ENCODE measurements around the gene SNX10.
"Not testable (repeated sequence)": the region's sequence is repeated elsewhere in the genome, so short reads cannot be mapped to it uniquely, and the experiment has no call there.

The SNX10 gene, protein sequence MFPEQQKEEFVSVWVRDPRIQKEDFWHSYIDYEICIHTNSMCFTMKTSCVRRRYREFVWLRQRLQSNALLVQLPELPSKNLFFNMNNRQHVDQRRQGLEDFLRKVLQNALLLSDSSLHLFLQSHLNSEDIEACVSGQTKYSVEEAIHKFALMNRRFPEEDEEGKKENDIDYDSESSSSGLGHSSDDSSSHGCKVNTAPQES

DNA sequence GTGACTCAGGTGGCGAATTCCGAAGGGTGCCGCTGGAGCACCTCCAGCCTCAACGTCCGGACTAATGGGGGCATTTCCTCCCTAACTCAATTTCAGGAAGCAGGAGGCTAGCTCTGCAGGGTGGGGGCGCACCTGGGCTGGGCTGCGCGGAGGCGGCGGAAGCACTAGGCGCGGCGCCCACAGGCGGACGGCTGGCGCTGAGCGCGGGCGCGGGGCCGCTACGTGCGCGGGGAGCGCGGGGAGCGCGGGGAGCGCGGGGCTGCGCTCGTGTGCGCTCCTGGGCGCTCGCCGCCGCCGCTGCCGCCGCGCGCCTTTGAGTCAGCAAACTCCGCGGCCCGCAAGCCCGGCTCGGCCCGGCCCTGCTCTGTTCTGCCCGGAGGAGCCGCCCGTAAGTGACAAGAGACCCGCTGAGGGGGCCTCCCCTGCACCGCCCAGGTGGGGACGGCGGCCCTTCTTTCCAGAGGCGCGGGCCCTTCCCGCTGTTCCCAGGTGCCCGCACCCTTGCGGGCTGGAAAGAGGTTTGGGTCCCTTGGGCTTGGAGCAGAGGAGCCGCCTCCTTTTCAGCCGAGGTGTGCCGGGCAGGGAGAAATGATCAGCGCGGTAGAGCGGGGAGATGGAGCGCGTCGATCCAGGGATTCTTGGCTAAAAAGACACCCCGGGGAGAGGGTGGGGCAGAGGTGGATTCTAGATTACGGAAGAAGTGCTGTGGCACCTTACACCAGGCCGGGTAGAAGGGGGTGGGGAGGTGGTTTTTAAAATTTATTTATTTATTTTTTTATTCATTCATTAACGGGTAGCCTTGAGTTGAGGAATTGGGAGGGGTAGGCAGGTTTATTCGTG, at the start of gene SNX10:
Gene SNX10, plus strand, starts transcription at position 164 of the 840 bp plus-strand sequence. CDS start 54,581 bp downstream, outside the sequence.
- peak; percentile 71 for DNase-seq (ENCODE audit: low read depth, low spot score)

DNA sequence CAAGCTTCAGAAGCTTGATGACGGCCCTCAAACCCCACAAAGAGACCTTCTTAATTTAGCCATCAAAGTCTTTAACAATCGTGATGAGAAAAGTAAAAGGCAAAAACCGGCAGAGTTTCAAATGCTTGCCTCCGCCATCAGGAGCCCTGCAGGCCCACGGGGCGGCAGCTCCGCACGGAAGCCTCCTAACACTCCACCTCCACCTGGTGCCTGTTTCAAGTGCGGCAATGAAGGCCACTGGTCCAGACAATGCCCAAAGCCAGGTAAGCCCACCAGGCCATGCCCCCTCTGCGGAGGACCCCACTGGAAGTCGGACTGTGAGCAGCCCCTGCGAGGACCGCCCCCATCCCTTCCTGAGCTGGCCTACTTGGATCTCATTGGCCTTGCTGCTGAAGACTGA, 46.5 kb upstream of the SNX10 start:
- DNase-seq (ENCODE audit: low read depth, low spot score): no peak

DNA sequence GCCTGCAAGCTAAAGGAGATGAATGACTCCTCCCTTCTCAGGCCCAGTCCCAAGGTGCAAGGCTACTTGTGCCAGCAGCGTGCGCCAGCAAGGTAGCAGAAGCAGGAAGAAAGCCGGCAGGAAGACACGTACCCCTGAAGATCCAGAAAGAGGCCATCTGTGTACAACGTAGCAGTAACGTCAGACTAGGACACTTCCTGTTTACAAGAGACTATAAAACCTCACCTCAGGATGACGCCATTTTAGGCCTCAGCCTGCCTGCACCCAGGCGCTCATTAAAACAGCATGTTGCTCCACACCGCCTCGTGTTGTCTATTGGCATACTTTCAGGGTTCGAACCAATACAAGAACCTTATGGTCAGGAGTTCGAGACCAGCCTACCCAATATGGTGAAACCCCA, 41.4 kb upstream of the SNX10 start:
- DNase-seq (ENCODE audit: low read depth, low spot score): no peak

DNA sequence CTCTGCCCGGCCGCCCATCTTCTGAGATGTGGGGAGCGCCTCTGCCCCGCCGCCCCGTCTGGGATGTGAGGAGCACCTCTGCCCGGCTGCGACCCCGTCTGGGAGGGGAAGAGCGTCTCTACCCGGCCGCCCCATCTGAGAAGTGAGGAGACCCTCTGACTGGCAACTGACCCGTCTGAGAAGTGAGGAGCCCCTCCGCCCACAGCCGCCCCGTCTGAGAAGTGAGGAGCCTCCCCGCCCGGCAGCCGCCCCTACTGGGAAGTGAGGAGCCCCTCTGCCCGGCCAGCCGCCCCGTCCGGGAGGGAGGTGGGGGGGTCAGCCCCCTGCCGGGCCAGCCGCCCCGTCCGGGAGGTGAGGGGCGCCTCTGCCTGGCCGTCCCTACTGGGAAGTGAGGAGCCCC, 29.8 kb upstream of the SNX10 start:
- not testable (repeated sequence) for DNase-seq (ENCODE audit: low read depth, low spot score)

DNA sequence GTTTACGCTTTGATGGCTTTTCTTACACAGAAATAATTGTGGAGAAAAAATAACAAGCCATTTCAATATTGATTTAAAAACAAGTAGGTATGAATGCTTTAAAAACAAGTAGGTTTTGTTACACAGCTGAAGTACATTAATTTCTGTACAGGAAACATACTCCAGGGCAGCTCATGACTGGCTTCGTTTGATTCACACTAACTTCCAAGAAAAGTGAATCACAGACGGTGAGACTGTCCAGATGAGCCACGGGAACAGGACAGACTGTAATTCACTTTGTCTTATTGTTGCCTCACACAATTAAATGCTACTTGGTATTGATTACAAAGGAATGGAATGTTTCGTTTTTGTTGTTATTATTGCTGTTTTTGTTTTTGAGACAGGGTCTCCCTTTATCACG, 26.6 kb upstream of the SNX10 start:
- no peak for DNase-seq (ENCODE audit: low read depth, low spot score)

DNA sequence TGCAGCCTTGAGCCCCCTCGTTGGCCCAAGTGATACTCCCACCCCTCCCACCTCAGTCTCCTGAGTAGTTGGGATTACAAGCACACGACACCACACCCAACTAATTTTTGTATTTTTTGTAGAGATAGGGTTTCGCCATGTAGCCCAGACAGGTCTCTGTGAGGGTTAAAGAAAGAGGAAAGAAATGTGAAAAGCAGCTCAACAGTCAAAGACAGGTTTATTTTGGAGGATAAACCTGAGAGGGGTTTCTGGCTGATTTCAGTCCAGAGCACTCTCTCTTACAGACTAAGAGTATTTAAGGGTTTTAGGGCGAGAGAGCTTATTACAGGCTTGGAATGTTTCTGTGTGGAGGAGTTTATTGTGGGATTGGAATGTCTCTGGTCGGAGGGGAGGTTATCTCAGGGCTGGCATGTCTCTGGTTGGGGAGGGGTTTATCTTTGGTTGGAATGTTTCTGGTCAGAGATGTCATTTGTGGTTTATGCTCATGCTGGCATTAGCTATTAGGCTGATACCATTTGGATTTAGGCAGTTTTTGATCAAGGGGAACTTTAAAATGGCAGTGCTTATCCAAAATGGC, 26.1 kb upstream of the SNX10 start:
- no peak for DNase-seq (ENCODE audit: low read depth, low spot score)

DNA sequence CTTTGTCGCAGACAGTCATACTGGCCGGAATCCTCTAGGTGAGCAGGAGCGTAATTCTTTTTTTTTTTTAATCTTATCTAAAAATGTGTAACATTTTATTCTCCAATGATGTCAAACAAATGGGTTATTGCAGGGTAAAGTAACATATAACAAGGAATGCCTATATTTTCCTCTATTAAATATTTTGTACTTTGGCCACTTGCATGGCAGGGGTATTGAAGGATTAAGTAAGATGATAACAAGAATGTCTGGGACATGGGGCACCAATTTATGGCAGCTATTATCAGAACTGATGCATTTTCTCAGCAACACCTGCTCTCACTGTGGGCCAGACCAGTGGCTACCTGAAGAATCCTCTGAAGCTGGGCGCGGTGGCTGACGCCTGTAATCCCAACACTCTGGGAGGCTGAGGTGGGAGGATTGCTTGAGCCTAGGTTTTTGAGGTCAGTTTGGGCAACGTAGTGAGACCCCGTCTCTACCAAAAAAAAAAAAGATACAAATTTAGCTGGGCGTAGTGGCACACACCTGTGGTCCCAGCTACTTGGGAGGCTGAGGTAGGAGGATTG, 24.0 kb upstream of the SNX10 start:
- no peak for DNase-seq (ENCODE audit: low read depth, low spot score)

DNA sequence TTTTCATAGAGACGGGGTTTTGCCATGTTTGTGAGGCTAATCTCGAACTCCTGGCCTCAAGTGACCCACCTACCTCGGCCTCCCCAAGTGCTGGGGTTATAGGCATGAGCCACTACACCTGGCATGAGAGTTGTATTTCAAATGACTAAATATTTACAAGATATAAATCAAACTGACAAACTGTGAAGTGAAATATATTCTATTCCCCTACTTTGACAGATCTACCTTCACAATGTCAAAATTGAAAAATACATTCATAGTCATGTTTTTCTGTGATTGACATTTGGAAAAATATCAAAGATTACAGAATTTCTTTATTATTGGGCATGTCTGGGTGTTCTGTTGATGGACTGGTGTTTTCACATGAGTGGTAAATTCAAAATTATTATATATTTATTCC, 16.4 kb upstream of the SNX10 start:
- no peak for DNase-seq (ENCODE audit: low read depth, low spot score)

DNA sequence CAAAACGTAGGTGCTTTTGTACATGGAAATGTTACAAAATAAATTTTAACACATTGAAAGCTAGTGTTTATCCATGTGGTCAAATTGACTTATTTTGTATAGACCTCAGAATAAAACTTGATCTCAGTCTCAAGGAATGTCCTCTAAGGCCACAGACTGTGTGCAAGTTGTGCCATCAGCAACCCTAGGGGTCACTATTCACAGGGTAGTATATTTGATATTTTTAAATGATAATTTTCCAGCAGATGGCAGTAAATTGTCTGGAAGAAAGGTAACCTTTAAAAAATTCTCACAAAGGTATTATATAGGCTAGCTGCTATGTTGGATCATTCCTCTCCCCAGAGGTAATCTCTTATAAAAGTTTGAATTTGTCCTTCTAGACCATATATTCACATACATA, 12.9 kb upstream of the SNX10 start:
- DNase-seq (ENCODE audit: low read depth, low spot score): peak; percentile 16

DNA sequence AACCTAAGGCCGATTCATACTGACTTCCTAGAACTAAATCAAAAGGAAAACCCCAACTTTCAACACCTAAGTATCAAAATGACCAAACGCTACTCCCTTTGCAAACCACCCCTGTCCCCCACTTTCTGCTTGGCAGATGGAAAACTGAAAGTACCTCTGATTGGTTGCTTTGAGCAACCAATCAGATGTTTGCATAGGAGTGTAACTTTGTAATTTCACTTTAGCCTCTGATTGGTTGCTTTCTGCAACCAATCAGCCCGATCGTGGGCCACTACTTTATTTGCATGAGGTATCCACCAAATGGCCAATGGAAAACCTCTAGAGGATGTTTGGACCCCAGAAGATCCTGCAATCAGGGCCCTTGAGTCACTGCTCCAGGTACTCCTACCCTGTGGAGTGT, 12.3 kb upstream of the SNX10 start:
- no peak for DNase-seq (ENCODE audit: low read depth, low spot score)

DNA sequence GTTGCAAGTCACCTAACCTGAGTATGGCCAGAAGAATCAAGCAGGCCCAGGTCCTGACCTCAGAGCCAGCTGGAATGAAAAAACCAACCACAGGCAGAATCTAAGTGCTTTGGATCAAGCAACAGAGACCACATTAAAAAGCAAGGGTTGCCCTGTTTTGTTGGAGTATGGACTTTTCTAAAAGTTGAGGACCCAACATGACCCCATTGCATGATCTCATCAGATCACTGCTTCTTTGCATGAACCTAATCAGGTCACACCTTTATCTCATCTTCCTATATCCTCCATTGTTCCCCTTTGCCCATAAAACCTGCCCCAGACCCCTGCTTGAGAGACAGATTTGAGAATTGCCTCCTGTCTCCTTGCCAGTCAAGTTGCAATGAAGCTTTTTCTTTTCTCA, 11.6 kb upstream of the SNX10 start:
- DNase-seq (ENCODE audit: low read depth, low spot score): no peak

DNA sequence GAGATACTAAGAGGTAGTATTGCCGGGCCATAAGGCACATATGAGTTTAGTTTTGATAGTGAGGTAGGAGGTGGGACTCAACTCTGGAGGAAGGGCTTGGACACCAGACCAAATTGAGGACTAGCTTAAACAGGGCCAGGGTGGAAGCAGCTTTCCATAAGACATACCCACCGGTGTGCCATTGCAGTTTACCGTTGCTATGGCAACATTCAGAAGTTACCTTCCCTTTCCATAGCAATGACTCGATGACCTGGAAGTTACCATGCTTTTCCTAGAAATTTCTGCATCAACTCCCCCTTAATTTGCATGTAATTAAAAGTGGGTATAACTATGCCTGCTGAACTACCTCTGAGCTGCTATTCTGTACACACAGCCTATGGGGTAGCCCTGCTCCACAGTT, 10.9 kb upstream of the SNX10 start:
- DNase-seq (ENCODE audit: low read depth, low spot score): no peak

DNA sequence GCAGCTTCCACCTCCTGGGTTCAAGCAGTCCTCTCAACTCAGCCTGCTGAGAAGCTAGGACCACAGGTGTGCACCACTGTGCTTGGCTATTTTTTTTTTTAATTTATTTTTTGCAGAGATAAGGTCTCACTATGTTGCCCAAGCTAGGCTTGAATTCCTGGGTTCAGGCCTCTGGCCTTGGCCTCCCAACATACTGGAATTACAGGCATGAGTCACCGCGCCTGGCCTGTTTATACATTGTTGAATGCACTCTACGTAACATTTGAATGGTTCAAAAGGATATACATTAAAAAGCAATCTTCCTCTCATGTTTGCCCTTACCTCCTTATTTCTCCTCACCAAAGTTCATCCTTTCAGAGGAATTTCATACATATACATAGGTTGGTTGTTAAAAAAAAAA, 7.2 kb upstream of the SNX10 start:
- DNase-seq (ENCODE audit: low read depth, low spot score): no peak

DNA sequence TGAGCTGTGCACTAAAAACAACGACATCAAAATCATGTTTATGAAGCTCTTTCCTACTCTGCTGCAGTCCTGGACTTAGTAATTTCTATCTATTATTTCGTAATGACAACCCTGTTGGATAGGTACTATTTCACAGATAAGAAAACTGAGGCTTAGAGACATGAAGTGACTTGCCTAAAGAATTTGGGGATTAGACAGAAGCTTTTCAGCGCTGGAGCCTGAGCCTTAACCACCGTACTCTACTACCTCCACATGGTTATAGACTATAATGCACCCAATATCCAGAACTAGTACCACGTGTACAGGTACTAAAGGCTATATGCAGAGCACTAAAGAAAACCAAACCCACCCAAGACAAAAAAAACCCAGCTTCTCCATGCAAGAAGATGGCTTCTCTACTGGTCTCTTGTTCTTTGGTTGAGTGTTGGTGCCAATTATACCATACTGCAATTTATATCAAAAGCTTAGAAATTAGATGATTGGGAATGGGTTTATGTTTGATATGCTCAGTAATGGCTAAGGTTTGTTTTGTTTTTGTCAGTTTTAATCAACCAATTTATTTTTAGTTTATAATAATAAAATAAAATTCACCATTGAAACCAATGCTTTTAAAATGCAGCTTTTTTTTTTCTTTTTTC, 6.5 kb upstream of the SNX10 start:
- DNase-seq (ENCODE audit: low read depth, low spot score): no peak

DNA sequence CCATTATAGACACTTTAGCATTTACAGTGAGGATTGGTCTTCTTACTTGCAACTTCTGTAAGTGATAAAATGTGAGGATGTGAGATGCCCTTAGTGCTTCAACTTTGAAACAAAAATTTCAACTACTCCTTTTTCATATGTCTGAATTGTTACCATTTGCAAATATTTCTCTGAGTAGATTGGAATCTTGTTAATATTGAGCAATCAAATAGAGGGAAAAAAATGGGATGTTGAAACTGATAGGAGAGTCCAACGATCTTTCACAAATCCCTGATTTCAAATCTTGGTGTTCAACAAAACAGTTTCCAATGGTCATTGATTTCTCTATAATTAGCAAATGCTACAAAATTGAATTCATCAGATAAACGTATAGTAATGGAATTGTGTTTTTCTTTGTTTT, 5.5 kb upstream of the SNX10 start:
- no peak for DNase-seq (ENCODE audit: low read depth, low spot score)

DNA sequence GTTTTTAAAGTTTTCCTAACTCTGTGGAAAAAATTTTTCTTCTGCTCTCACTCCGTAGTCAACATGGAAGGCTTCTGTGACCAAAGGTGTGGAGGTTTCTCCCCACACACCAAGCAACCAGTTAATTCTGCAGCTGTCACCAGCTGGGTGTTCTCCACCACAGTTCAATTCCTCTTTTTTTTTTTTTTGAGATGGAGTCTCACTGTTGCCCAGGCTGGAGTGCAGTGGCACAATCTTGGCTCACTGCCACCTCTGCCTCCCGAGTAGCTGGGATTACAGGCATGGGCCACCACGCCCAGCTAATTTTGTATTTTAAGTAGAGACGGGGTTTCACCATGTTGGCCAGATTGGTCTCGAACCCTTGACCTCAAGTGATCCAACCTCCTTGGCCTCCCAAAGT, 3.5 kb upstream of the SNX10 start:
- not testable (repeated sequence) for DNase-seq (ENCODE audit: low read depth, low spot score)

DNA sequence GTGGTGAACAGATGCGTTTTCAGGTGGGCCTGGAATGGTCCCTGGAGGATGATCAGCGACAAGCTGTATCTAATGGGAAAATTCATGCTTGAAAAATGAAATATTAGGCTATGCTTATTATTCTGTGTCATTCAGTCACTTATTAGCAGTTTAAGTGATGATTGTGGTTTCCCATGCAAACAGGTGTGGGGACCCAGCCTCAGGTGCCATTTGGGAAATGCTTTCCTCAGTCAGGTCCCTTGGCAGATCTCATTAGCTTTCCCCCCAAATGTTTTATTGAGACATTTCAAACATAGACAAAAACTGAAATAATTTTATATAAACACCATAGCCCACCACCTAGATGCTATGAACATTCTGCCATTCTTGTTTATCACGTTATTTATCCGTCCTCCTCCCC, 411 bp upstream of the SNX10 start:
- no peak for DNase-seq (ENCODE audit: low read depth, low spot score)

DNA sequence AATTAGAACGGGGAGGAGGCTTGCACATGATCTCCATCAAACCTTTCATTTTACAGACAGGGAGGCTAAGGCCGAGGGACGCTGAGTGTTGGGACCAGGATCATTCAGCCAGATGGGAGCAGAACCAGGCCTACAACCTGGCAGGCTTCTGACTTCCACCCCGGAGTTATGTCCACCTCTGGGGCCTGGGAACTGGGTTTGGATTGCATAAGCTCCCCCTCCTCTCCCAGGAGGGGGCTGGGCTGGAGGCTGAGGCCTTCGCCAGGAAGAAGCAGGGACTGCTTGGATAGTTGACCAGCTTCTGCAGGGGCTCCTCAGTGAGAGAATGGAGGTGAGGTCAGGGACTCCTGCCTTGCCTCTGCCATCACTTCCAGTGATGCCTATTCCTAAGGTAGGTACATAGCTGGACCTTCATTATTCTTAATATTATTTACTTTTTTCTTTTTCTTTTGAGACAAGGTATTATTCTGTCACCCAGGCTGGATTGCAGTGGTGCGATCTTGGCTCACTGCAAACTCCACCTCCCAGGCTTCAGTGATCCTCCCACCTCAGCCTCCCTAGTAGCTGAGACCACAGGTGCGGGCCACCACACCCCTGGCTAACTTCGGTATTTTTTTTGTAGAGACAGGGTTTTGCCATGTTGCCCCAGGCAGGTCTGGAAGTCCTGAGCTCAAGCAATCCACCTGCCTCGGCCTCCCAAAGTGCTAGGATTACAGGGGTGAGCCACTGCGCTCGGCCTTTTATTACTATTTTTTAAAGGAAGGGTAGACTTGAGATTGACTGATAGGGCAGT, 1.3 kb downstream of the SNX10 start:
- no peak for DNase-seq (ENCODE audit: low read depth, low spot score)

DNA sequence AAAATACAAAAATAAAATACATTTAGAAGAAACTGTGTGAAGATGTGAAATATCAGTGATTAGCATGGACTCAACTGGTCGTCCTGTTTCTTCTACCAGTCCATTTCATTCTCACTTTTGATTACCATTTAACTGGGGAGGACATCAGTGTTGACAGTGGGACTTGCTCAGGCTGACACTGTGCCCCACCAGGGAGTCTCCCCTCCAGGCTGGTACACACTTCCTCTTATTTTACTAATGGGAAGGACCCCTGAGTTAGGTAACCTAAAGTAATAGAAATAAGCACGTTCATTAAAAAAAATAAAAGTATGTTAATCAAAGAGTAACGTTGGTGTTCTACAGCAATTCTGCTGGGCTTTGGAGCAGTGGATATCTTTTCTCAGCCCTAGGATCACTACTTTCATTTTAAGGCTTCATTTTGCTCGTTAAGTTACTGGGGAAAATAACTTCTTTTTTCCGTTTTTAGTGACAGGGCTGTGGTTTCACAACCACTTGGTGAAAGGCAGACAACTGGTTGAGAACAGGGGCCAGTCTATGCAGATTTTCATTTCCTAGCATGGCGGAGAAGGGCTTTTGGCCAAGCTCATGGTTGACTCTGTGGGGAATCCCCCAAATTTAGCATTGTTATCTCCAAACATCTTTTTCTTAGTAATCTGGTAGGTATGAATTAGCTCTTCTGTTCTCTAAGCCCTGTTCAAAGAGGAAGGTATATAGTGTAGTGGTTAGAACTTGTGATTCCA, 2.1 kb downstream of the SNX10 start:
- no peak for DNase-seq (ENCODE audit: low read depth, low spot score)

DNA sequence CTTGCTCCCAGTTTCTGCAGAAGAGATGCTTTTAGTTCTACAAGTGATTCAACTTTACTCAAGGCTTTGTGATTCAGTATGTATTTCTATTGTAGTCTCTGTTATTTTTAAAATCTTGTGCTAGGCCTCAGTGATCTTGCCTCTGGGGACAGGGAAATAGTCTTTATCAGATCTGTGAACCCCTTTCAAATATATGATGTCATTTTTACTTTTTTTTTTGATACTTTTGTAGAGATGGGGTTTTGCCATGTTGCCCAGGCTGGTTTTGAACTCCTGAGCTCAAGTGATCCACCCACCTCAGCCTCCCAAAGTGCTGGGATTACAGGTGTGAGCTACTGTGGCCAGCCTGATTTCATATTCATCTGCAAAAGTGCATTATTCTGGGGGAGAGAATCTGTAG, 3.4 kb downstream of the SNX10 start:
- no peak for DNase-seq (ENCODE audit: low read depth, low spot score)

DNA sequence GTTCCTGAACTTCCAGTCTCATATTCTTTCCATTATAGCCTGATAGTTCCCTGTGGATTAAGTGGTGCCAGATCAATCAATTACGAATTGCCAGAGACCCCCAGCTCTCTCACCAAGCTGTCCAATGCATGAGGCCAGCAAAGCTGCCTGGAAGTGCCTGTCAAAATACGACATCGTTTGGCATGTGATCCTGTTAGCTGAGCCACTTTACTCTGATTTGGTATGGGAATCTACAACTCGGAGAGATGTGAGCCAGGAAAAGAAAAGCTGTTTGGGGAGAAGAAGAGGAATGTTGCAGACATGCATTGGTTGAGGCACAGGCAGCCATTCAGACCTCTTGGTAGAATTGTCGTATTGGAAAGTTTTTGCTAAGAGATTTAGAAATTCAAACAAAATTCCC, 3.9 kb downstream of the SNX10 start:
- DNase-seq (ENCODE audit: low read depth, low spot score): no peak
